Kidney epithelial cell (primary cell): ENCODE results near the gene CD36. TPM values are rescaled to one million over a fixed set of nuclear protein-coding genes. Genes with fewer than 3 reads are reported as not detected.

Experiments used
- DNase-seq: peaks from one replicate; pipeline ENCODE4 v3.0.0-alpha.2; 2010; ENCODE audit warnings: low read depth
- H3K27me3 ChIP-seq: 2 replicates; pipeline ENCODE4 v1.6.0; 2011; ENCODE audit warnings: low read length; ENCODE audit not compliant: control insufficient read depth, insufficient read depth
- H3K36me3 ChIP-seq: 2 replicates; pipeline ENCODE4 v1.5.1; 2011; ENCODE audit warnings: low read length; ENCODE audit not compliant: control insufficient read depth, insufficient read depth
- H3K4me3 ChIP-seq: 2 replicates; pipeline ENCODE4 v1.5.1; 2011; ENCODE audit warnings: low read depth, mild to moderate bottlenecking, control low read depth, low read length
- CTCF ChIP-seq: IDR thresholded peaks from 2 replicates; pipeline ENCODE4 v1.5.1; 2011; ENCODE audit warnings: mild to moderate bottlenecking, moderate library complexity, low read length, control low read depth, inconsistent platforms; ENCODE audit not compliant: insufficient read depth, poor library complexity, severe bottlenecking
- total RNA-seq: library from RNA; depleted of rRNA; stranded (reverse); fragments of >200 nt; gene quantifications from 2 replicates; pipeline ENCODE4 v1.2.3, GENCODE V29; 2015

CD36 gene
- not detected in 2 replicates for total RNA-seq

GRCh38 chr7:80637911-80638765 is at the start of gene CD36:
Gene CD36, plus strand, starts transcription at chr7:80638642. Its CDS starts 8,099 bp downstream, at chr7:80646741.
- no peaks in the 10 kb centered on the region for H3K27me3 ChIP-seq

GRCh38 chr7:80589631-80590030 is 48.8 kb upstream of the CD36 start:
- no peaks in the 10 kb centered on the region for H3K36me3 ChIP-seq
- DNase-seq: no peak
- no peak overlapping the region for H3K4me3 ChIP-seq
- TF ChIP-seq CTCF: no peak
- no peaks in the 10 kb centered on the region for H3K27me3 ChIP-seq

More at GRCh38 chr7:80637911-80638765, at the start of gene CD36:
- no peak for TF ChIP-seq CTCF
- Histone ChIP-seq H3K36me3 (no peaks in the 10 kb centered on the region), H3K4me3 (no peak within 1 kb of the TSS)
- no peak for DNase-seq

- TF ChIP-seq CTCF: no peak
- Histone ChIP-seq H3K36me3 (no peaks in the 10 kb centered on the region), H3K4me3 (no peak overlapping the region), H3K27me3 (no peaks in the 10 kb centered on the region)
- DNase-seq: no peak
Observed at GRCh38 chr7:80591654-80592053, 46.8 kb upstream of the CD36 start.

GRCh38 chr7:80593869-80594586 is 44.4 kb upstream of the CD36 start:
- H3K27me3 ChIP-seq: no peaks in the 10 kb centered on the region
- no peak for TF ChIP-seq CTCF
- DNase-seq: no peak
- H3K4me3 ChIP-seq: no peak overlapping the region
- H3K36me3 ChIP-seq: no peaks in the 10 kb centered on the region

- no peak for TF ChIP-seq CTCF
- no peak for DNase-seq
- Histone ChIP-seq H3K4me3 (no peak overlapping the region), H3K36me3 (no peaks in the 10 kb centered on the region), H3K27me3 (no peaks in the 10 kb centered on the region)
Observed at GRCh38 chr7:80596933-80597517, 41.4 kb upstream of the CD36 start.
